Pulmonary artery endothelial cell (primary cell): ENCODE data around the gene GPX7. TPM values are rescaled to one million over a fixed set of nuclear protein-coding genes. Genes with fewer than 3 reads are reported as not detected.

Experiments
- total RNA-seq: library from RNA; depleted of rRNA; stranded (reverse); fragments of >200 nt; gene quantifications from 2 replicates; pipeline ENCODE4 v1.2.3, GENCODE V29; 2014

Gene GPX7
- total RNA-seq, 1 donor from 2014 or later: 11.5 TPM

Other genes with a start within 250 kb of the GPX7 start
- 22.8 and 53.4 TPM in 2 replicates for gene CC2D1B, start 236.2 kb upstream of the GPX7 start, total RNA-seq
- gene ORC1, start 197.9 kb upstream of the GPX7 start, total RNA-seq: 8.6 and 12.8 TPM in 2 replicates
- 12.7 and 18.2 TPM in 2 replicates for gene PRPF38A, start 197.8 kb upstream of the GPX7 start, total RNA-seq
- gene TUT4, start 49.3 kb upstream of the GPX7 start, total RNA-seq: 16.0 and 18.4 TPM in 2 replicates
- gene SHISAL2A, start 30.8 kb downstream of the GPX7 start, total RNA-seq: not detected in 2 replicates
- gene COA7, start 96.0 kb downstream of the GPX7 start, total RNA-seq: 16.5 and 25.2 TPM in 2 replicates
- 32.3 and 46.5 TPM in 2 replicates for gene ZYG11B, start 124.1 kb downstream of the GPX7 start, total RNA-seq
- gene ZYG11A, start 240.4 kb downstream of the GPX7 start, total RNA-seq: 0.92 and 1.1 TPM in 2 replicates